ENCODE measurements around the gene PLA2G15. TPM values are rescaled to one million over a fixed set of nuclear protein-coding genes. Genes with fewer than 3 reads are reported as not detected.

Gene PLA2G15
- total RNA-seq, 1 donor from 2014 or later, result 25.9 TPM

- no peak overlapping the region for H3K4me3 Mint-ChIP-seq (ENCODE audit: unreplicated experiment)
- no peaks in the 10 kb centered on the region for H3K27me3 Mint-ChIP-seq (ENCODE audit: unreplicated experiment)
- peaks cover 2% of the 10 kb centered on the region for H3K36me3 Mint-ChIP-seq (ENCODE audit: unreplicated experiment)
- no peak overlapping the region for H3K27ac Mint-ChIP-seq (ENCODE audit: unreplicated experiment)
- no peak for DNase-seq (ENCODE audit: extremely low spot score, unreplicated experiment)
- H3K4me1 Mint-ChIP-seq (ENCODE audit: unreplicated experiment), result peaks cover 23% of the 10 kb centered on the region
- no peak for TF ChIP-seq CTCF (IDR thresholded peaks at IDR 0.05)
- no peaks in the 10 kb centered on the region for H3K9me3 Mint-ChIP-seq (ENCODE audit: unreplicated experiment)
Measured at GRCh38 chr16:68232335-68232734, 12.8 kb upstream of the PLA2G15 start.

GRCh38 chr16:68233085-68233834, 11.9 kb upstream of the PLA2G15 start:
- peaks cover 27% of the 10 kb centered on the region for H3K4me1 Mint-ChIP-seq (ENCODE audit: unreplicated experiment)
- DNase-seq (ENCODE audit: extremely low spot score, unreplicated experiment), result no peak
- H3K4me3 Mint-ChIP-seq (ENCODE audit: unreplicated experiment), result no peak overlapping the region
- no peak for TF ChIP-seq CTCF (IDR thresholded peaks at IDR 0.05)
- H3K9me3 Mint-ChIP-seq (ENCODE audit: unreplicated experiment), result no peaks in the 10 kb centered on the region
- no peak overlapping the region for H3K27ac Mint-ChIP-seq (ENCODE audit: unreplicated experiment)
- H3K36me3 Mint-ChIP-seq (ENCODE audit: unreplicated experiment), result peaks cover 2% of the 10 kb centered on the region
- no peaks in the 10 kb centered on the region for H3K27me3 Mint-ChIP-seq (ENCODE audit: unreplicated experiment)

- H3K9me3 Mint-ChIP-seq (ENCODE audit: unreplicated experiment), result no peaks in the 10 kb centered on the region
- no peak overlapping the region for H3K4me3 Mint-ChIP-seq (ENCODE audit: unreplicated experiment)
- no peak for DNase-seq (ENCODE audit: extremely low spot score, unreplicated experiment)
- peaks cover 27% of the 10 kb centered on the region for H3K4me1 Mint-ChIP-seq (ENCODE audit: unreplicated experiment)
- no peaks in the 10 kb centered on the region for H3K27me3 Mint-ChIP-seq (ENCODE audit: unreplicated experiment)
- no peak overlapping the region for H3K27ac Mint-ChIP-seq (ENCODE audit: unreplicated experiment)
- TF ChIP-seq CTCF (IDR thresholded peaks at IDR 0.05), result no peak
- H3K36me3 Mint-ChIP-seq (ENCODE audit: unreplicated experiment), result peaks cover 2% of the 10 kb centered on the region
Measured at GRCh38 chr16:68233835-68234187, 11.4 kb upstream of the PLA2G15 start.

- Mint-ChIP-seq H3K4me3 (ENCODE audit: unreplicated experiment) (no peak overlapping the region), H3K27me3 (ENCODE audit: unreplicated experiment) (no peaks in the 10 kb centered on the region), H3K27ac (ENCODE audit: unreplicated experiment) (no peak overlapping the region), H3K4me1 (ENCODE audit: unreplicated experiment) (peaks cover 21% of the 10 kb centered on the region), H3K36me3 (ENCODE audit: unreplicated experiment) (peaks cover 2% of the 10 kb centered on the region), H3K9me3 (ENCODE audit: unreplicated experiment) (no peaks in the 10 kb centered on the region)
- DNase-seq (ENCODE audit: extremely low spot score, unreplicated experiment), result no peak
- no peak for TF ChIP-seq CTCF (IDR thresholded peaks at IDR 0.05)
Measured at GRCh38 chr16:68234188-68235107, 10.7 kb upstream of the PLA2G15 start.
